ENCODE results near the gene LY9.

The LY9 gene

GRCh38 chr1:160864173-160864572, 68.2 kb downstream of the LY9 start:
- no peaks in the 10 kb centered on the region for H3K9me2 ChIP-seq (replicated peaks; ENCODE audit: control insufficient read depth, low read length)
- TF ChIP-seq EZH2phosphoT487 (IDR thresholded peaks at IDR 0.05; ENCODE audit: borderline replicate concordance, low read length), result no peak
- no peak for TF ChIP-seq CTCF (IDR thresholded peaks at IDR 0.05; ENCODE audit: low read depth, low read length, poor library complexity, severe bottlenecking)
- no peaks in the 10 kb centered on the region for H3K9me3 ChIP-seq (ENCODE audit: control insufficient read depth, insufficient read depth, low read length)
- H3K27ac ChIP-seq (ENCODE audit: low read depth, low read length), result no peak overlapping the region
- no peak overlapping the region for H3K4me3 ChIP-seq (ENCODE audit: low read length)
- no peaks in the 10 kb centered on the region for H3F3A ChIP-seq (ENCODE audit: control insufficient read depth, insufficient read depth)
- H4K20me1 ChIP-seq (ENCODE audit: control insufficient read depth, insufficient read depth, low read depth, low read length), result no peaks in the 10 kb centered on the region
- H3K79me2 ChIP-seq (ENCODE audit: control insufficient read depth, low read length), result no peaks in the 10 kb centered on the region
- peaks cover 10% of the 10 kb centered on the region; the same call in 1 of the 2 replicates for H3K27me3 ChIP-seq (ENCODE audit: control insufficient read depth, low read length)
- H3K4me2 ChIP-seq (ENCODE audit: low read length), result no peak overlapping the region
- H3K36me3 ChIP-seq (ENCODE audit: control insufficient read depth, low read length), result no peaks in the 10 kb centered on the region
- no peaks in the 10 kb centered on the region for H3K4me1 ChIP-seq (ENCODE audit: control insufficient read depth, low read length)

- Histone ChIP-seq H3K36me3 (ENCODE audit: control insufficient read depth, low read length) (no peaks in the 10 kb centered on the region), H3F3A (ENCODE audit: control insufficient read depth, insufficient read depth) (no peaks in the 10 kb centered on the region), H3K27ac (ENCODE audit: low read depth, low read length) (no peak overlapping the region), H3K4me2 (ENCODE audit: low read length) (no peak overlapping the region), H3K4me1 (ENCODE audit: control insufficient read depth, low read length) (no peaks in the 10 kb centered on the region), H3K9me3 (ENCODE audit: control insufficient read depth, insufficient read depth, low read length) (no peaks in the 10 kb centered on the region), H3K27me3 (ENCODE audit: control insufficient read depth, low read length) (peaks cover 10% of the 10 kb centered on the region; the same call in 1 of the 2 replicates), H4K20me1 (ENCODE audit: control insufficient read depth, insufficient read depth, low read depth, low read length) (no peaks in the 10 kb centered on the region), H3K79me2 (ENCODE audit: control insufficient read depth, low read length) (no peaks in the 10 kb centered on the region), H3K9me2 (replicated peaks; ENCODE audit: control insufficient read depth, low read length) (no peaks in the 10 kb centered on the region), H3K4me3 (ENCODE audit: low read length) (no peak overlapping the region)
- TF ChIP-seq EZH2phosphoT487 (IDR thresholded peaks at IDR 0.05; ENCODE audit: borderline replicate concordance, low read length), result no peak
- TF ChIP-seq CTCF (IDR thresholded peaks at IDR 0.05; ENCODE audit: low read depth, low read length, poor library complexity, severe bottlenecking), result no peak
Observed at GRCh38 chr1:160865337-160865736, 69.4 kb downstream of the LY9 start.

GRCh38 chr1:160866001-160866694, 70.2 kb downstream of the LY9 start:
- Histone ChIP-seq H3K27ac (ENCODE audit: low read depth, low read length) (no peak overlapping the region), H3K4me1 (ENCODE audit: control insufficient read depth, low read length) (no peaks in the 10 kb centered on the region), H4K20me1 (ENCODE audit: control insufficient read depth, insufficient read depth, low read depth, low read length) (no peaks in the 10 kb centered on the region), H3K9me2 (replicated peaks; ENCODE audit: control insufficient read depth, low read length) (no peaks in the 10 kb centered on the region), H3K4me2 (ENCODE audit: low read length) (no peak overlapping the region), H3K27me3 (ENCODE audit: control insufficient read depth, low read length) (peaks cover 10% of the 10 kb centered on the region; the same call in 1 of the 2 replicates), H3K79me2 (ENCODE audit: control insufficient read depth, low read length) (no peaks in the 10 kb centered on the region), H3K36me3 (ENCODE audit: control insufficient read depth, low read length) (no peaks in the 10 kb centered on the region), H3K4me3 (ENCODE audit: low read length) (no peak overlapping the region), H3F3A (ENCODE audit: control insufficient read depth, insufficient read depth) (no peaks in the 10 kb centered on the region), H3K9me3 (ENCODE audit: control insufficient read depth, insufficient read depth, low read length) (no peaks in the 10 kb centered on the region)
- TF ChIP-seq CTCF (IDR thresholded peaks at IDR 0.05; ENCODE audit: low read depth, low read length, poor library complexity, severe bottlenecking) (no peak), EZH2phosphoT487 (IDR thresholded peaks at IDR 0.05; ENCODE audit: borderline replicate concordance, low read length) (no peak)
